ENCODE data around the gene PPTC7.
"Not testable (repeated sequence)": the region's sequence is repeated elsewhere in the genome, so short reads cannot be mapped to it uniquely, and the experiment has no call there.

PPTC7 gene

GRCh38 chr12:110582276-110583136, 612 bp downstream of the PPTC7 start:
- DNase-seq = peak; percentile 80

GRCh38 chr12:110581931-110582275, 1.2 kb downstream of the PPTC7 start:
- no peak for DNase-seq

GRCh38 chr12:110579535-110580253, 3.4 kb downstream of the PPTC7 start:
- DNase-seq = no peak

GRCh38 chr12:110578694-110579534, 4.2 kb downstream of the PPTC7 start:
- no peak for DNase-seq

GRCh38 chr12:110577864-110578693, 5.0 kb downstream of the PPTC7 start:
- peak; percentile 17 for DNase-seq

GRCh38 chr12:110576504-110576903, 6.6 kb downstream of the PPTC7 start:
- no peak for DNase-seq

GRCh38 chr12:110575326-110575725, 7.8 kb downstream of the PPTC7 start:
- DNase-seq = no peak

GRCh38 chr12:110574717-110575230, 8.3 kb downstream of the PPTC7 start:
- not testable (repeated sequence) for DNase-seq

GRCh38 chr12:110574044-110574443, 9.1 kb downstream of the PPTC7 start:
- DNase-seq = no peak

- not testable (repeated sequence) for DNase-seq
Measured at GRCh38 chr12:110570798-110571197, 12.3 kb downstream of the PPTC7 start.

GRCh38 chr12:110569838-110570237, 13.3 kb downstream of the PPTC7 start:
- not testable (repeated sequence) for DNase-seq

- no peak for DNase-seq
Measured at GRCh38 chr12:110568752-110569151, 14.4 kb downstream of the PPTC7 start.

- no peak for DNase-seq
Measured at GRCh38 chr12:110566993-110567392, 16.1 kb downstream of the PPTC7 start.

GRCh38 chr12:110565894-110566871, 16.9 kb downstream of the PPTC7 start:
- no peak for DNase-seq

- no peak for DNase-seq
Measured at GRCh38 chr12:110564471-110564991, 18.6 kb downstream of the PPTC7 start.

- no peak for DNase-seq
Measured at GRCh38 chr12:110563702-110564470, 19.2 kb downstream of the PPTC7 start.

GRCh38 chr12:110562386-110562785, 20.7 kb downstream of the PPTC7 start:
- peak; percentile 40 for DNase-seq

- no peak for DNase-seq
Measured at GRCh38 chr12:110561471-110562201, 21.5 kb downstream of the PPTC7 start.

GRCh38 chr12:110560946-110561345, 22.2 kb downstream of the PPTC7 start:
- no peak for DNase-seq

Data from activated CD4-positive, alpha-beta T cell treated with anti-CD3 and anti-CD28 coated beads, Interleukin-2, amount 50 U/mL, for 1 hour (primary cell).